ENCODE data around the gene COL16A1.

- no peak for TF ChIP-seq CTCF (IDR thresholded peaks at IDR 0.05; ENCODE audit: poor library complexity)
- TF ChIP-seq EZH2 (IDR thresholded peaks at IDR 0.05; ENCODE audit: borderline replicate concordance): no peak
- no peak for TF ChIP-seq EZH2phosphoT487 (IDR thresholded peaks at IDR 0.05; ENCODE audit: low read depth, severe bottlenecking, unreplicated experiment)
Observed at GRCh38 chr1:31618916-31619846, 84.6 kb downstream of the COL16A1 start.

All from hepatocyte (in vitro differentiated cells).